ENCODE results near the gene WASHC1.
"Not testable (repeated sequence)": the region's sequence is repeated elsewhere in the genome, so short reads cannot be mapped to it uniquely, and the experiment has no call there.

GRCh38 chr9:52678-53077, 23.4 kb upstream of the WASHC1 start:
- not testable (repeated sequence) for TF ChIP-seq CTCF (IDR thresholded peaks at IDR 0.05); EP300 (IDR thresholded peaks at IDR 0.05; ENCODE audit: low read depth)
